Measurements from ENCODE around the gene ARID1A. TPM values are rescaled to one million over a fixed set of nuclear protein-coding genes. Genes with fewer than 3 reads are reported as not detected.

The ARID1A gene
- total and polyA plus RNA-seq, 9 of the 15 experiments (the other 6 are each of a cell fraction or from before 2014, with no cell fraction given) = 8.3 to 88.3 (median 22.5) TPM

DNA sequence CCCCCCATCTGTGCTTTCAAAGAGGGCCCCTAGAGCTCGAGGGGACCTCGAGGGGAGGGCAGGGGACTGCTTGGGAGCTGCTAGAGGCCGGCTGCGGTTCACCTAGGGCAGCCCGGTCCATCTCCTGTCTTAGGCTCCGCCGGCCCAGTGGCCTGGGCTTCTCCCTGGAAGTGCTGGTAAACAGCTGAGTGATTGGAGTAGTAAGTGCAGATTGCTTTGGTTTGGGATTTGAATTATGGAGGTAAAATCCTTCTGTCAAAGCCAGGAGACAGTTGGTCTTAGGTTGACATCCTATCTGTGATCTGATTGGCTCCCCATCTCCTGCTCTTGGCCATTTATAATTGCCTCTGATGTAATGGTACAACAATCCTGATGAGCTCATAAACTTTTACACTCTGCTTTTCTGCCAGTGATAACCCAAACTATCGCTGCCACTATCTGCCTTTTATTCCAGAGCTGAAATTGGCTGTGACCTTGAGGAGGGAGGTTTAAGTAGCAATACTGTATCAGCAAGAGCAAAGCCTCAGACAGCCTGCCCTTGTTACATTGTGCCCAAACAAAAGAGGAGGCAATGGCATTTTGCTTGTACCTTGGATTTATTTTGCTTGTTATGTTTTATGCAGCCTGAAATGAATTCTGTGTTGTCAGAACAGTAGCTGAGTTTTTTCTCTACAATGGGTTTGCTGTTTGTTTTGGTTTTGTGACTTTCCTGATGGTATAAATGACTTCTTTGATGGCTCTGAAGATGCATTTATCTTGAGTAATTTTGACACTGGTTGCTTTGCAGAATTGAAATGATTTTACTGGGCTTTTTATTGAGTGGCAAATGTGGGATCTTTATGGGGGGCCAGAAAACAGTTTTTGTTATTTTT lies 2.4 kb downstream of the ARID1A start (continued):
- no peak for TF ChIP-seq PHB2 (IDR thresholded peaks at IDR 0.05; ENCODE audit: low read depth)
- peak; percentile 94 for TF ChIP-seq POLR2H (tag; IDR thresholded peaks at IDR 0.05; ENCODE audit: low read depth)
- no peak for TF ChIP-seq SMARCB1 (IDR thresholded peaks at IDR 0.05; ENCODE audit: insufficient read length, low read depth)
- TF ChIP-seq POLR3G (IDR thresholded peaks at IDR 0.05; ENCODE audit: extremely low read depth, insufficient read length, insufficient replicate concordance) = no peak
- TF ChIP-seq ZNF197 (CRISPR knock-in tag; IDR thresholded peaks at IDR 0.05; ENCODE audit: low read depth) = 0 out of 2 replicates have a peak, but pooled peaks have one; percentile 13
- no peak for TF ChIP-seq ZNF165 (CRISPR knock-in tag; IDR thresholded peaks at IDR 0.05; ENCODE audit: borderline replicate concordance)
- TF ChIP-seq CTBP1 (IDR thresholded peaks at IDR 0.05; ENCODE audit: borderline replicate concordance) = peak; percentile 95
- TF ChIP-seq NCOA6 (IDR thresholded peaks at IDR 0.05) = 0 out of 2 replicates have a peak, but pooled peaks have one; percentile 16
- TF ChIP-seq POLR2AphosphoS5 (IDR thresholded peaks at IDR 0.05; ENCODE audit: control insufficient read depth, insufficient read depth, low read depth, low read length) = peak; percentile 70
- TF ChIP-seq HDAC6 (IDR thresholded peaks at IDR 0.05; ENCODE audit: low read depth, low read length) = no peak
- TF ChIP-seq ARID1B (IDR thresholded peaks at IDR 0.05) = peak; percentile 84
- peak in 1 of 2 experiments; percentile 66; a peak in 1 of 3 replicates for TF ChIP-seq CBX3 (IDR thresholded peaks at IDR 0.05; ENCODE audit: borderline replicate concordance in 1 of 2, low read length in 2 of 2)
- peak; percentile 80 for TF ChIP-seq SMAD1 (IDR thresholded peaks at IDR 0.05; ENCODE audit: low read depth, low read length, partially characterized antibody)
- no peak for TF ChIP-seq KDM4B (IDR thresholded peaks at IDR 0.05; ENCODE audit: borderline replicate concordance in 2 of 2, low read depth in 1 of 2)
- TF ChIP-seq MCM5 (IDR thresholded peaks at IDR 0.05; ENCODE audit: low read depth) = no peak
- TF ChIP-seq FOXK1 (CRISPR knock-in tag; IDR thresholded peaks at IDR 0.05; ENCODE audit: borderline replicate concordance) = 0 out of 2 replicates have a peak, but pooled peaks have one; percentile 53
- TF ChIP-seq SP1 (CRISPR knock-in tag; IDR thresholded peaks at IDR 0.05) = peak; percentile 73
- peak; percentile 41 for TF ChIP-seq ZFX (CRISPR knock-in tag; IDR thresholded peaks at IDR 0.05)
- TF ChIP-seq, protein P1, sequence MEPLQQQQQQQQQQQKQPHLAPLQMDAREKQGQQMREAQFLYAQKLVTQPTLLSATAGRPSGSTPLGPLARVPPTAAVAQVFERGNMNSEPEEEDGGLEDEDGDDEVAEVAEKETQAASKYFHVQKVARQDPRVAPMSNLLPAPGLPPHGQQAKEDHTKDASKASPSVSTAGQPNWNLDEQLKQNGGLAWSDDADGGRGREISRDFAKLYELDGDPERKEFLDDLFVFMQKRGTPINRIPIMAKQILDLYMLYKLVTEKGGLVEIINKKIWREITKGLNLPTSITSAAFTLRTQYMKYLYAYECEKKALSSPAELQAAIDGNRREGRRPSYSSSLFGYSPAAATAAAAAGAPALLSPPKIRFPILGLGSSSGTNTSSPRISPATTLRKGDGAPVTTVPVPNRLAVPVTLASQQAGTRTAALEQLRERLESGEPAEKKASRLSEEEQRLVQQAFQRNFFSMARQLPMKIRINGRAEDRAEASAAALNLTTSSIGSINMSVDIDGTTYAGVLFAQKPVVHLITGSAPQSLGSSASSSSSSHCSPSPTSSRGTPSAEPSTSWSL (CRISPR knock-in tag; IDR thresholded peaks at IDR 0.05; ENCODE audit: borderline replicate concordance) = peak; percentile 80; the same call in 1 of the 2 replicates
- TF ChIP-seq, protein P2, sequence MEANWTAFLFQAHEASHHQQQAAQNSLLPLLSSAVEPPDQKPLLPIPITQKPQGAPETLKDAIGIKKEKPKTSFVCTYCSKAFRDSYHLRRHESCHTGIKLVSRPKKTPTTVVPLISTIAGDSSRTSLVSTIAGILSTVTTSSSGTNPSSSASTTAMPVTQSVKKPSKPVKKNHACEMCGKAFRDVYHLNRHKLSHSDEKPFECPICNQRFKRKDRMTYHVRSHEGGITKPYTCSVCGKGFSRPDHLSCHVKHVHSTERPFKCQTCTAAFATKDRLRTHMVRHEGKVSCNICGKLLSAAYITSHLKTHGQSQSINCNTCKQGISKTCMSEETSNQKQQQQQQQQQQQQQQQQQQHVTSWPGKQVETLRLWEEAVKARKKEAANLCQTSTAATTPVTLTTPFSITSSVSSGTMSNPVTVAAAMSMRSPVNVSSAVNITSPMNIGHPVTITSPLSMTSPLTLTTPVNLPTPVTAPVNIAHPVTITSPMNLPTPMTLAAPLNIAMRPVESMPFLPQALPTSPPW (CRISPR knock-in tag; IDR thresholded peaks at IDR 0.05) = peak; percentile 38; the same call in 1 of the 2 replicates
- TF ChIP-seq GATAD2A (IDR thresholded peaks at IDR 0.05) = 0 out of 2 replicates have a peak, but pooled peaks have one; percentile 44
- TF ChIP-seq GATA2 (CRISPR knock-in tag; IDR thresholded peaks at IDR 0.05) = 0 out of 2 replicates have a peak, but pooled peaks have one; percentile 35
- TF ChIP-seq CBX2 (IDR thresholded peaks at IDR 0.05; ENCODE audit: insufficient read depth, low read length, poor library complexity, severe bottlenecking) = no peak
- no peak for TF ChIP-seq MECOM (CRISPR knock-in tag; IDR thresholded peaks at IDR 0.05)
- no peak for TF ChIP-seq ETS2 (tag; IDR thresholded peaks at IDR 0.05; ENCODE audit: borderline replicate concordance, poor library complexity, severe bottlenecking)
- TF ChIP-seq MTF1 (CRISPR knock-in tag; IDR thresholded peaks at IDR 0.05; ENCODE audit: borderline replicate concordance) = no peak

Data from K562 (cell line).